Liver (tissue), 9 donors: Measurements from ENCODE around the gene ISCU. TPM values are rescaled to one million over a fixed set of nuclear protein-coding genes. Genes with fewer than 3 reads are reported as not detected.

ENCODE experiments used
- DNase-seq: peaks from one replicate; pipeline ENCODE4 v3.0.0-alpha.2; 2017; ENCODE audit warnings: low spot score
- H3K27ac ChIP-seq, 2 donors: one replicate each; pipeline ENCODE4 v1.7.0; 2013; ENCODE audit warnings: inconsistent platforms in 2 of 2, low read length in 2 of 2, control low read depth in 1 of 2, low read depth in 1 of 2, mild to moderate bottlenecking in 1 of 2
- H3K27me3 ChIP-seq, 4 donors: one replicate each; pipeline versions ENCODE4 v1.6.1 to v1.7.0; 2013; ENCODE audit warnings: low read length in 3 of 4, inconsistent platforms in 1 of 4, mild to moderate bottlenecking in 1 of 4, moderate library complexity in 1 of 4; ENCODE audit not compliant: control insufficient read depth in 4 of 4, insufficient read depth in 4 of 4
- H3K36me3 ChIP-seq, 4 donors: one replicate each; pipeline versions ENCODE4 v1.6.1 to v1.7.0; 2013; ENCODE audit warnings: low read length in 3 of 4, mild to moderate bottlenecking in 3 of 4, low read depth in 1 of 4, moderate library complexity in 1 of 4; ENCODE audit not compliant: control insufficient read depth in 4 of 4, insufficient read depth in 3 of 4
- H3K4me1 ChIP-seq, 4 donors: one replicate each; pipeline versions ENCODE4 v1.6.1 to v1.7.0; 2013; ENCODE audit warnings: low read length in 3 of 4, mild to moderate bottlenecking in 3 of 4, moderate library complexity in 1 of 4; ENCODE audit not compliant: control insufficient read depth in 4 of 4, insufficient read depth in 4 of 4
- H3K4me3 ChIP-seq, 3 donors: one replicate each; pipeline versions ENCODE4 v1.6.1 to v1.7.0; 2013; ENCODE audit warnings: low read length in 3 of 3, control low read depth in 1 of 3, low read depth in 1 of 3, mild to moderate bottlenecking in 1 of 3
- H3K9ac ChIP-seq, 2 donors: one replicate each; pipeline ENCODE4 v1.7.0; 2013; ENCODE audit warnings: low read length in 2 of 2, mild to moderate bottlenecking in 2 of 2, moderate library complexity in 2 of 2, control low read depth in 1 of 2, low read depth in 1 of 2
- H3K9me3 ChIP-seq, 4 donors: one replicate each; pipeline versions ENCODE4 v1.6.1 to v1.7.0; 2013; ENCODE audit warnings: low read length in 3 of 4; ENCODE audit not compliant: control insufficient read depth in 4 of 4
- ATF3 ChIP-seq: IDR thresholded peaks from 2 replicates; pipeline ENCODE4 v1.6.1; 2016; ENCODE audit warnings: antibody characterized with exemption
- CTCF ChIP-seq: fragments of 150-350 bp; IDR thresholded peaks from 2 replicates; pipeline ENCODE4 v1.5.1; 2017; ENCODE audit warnings: improper control_type of control experiment, low read depth, low read length; ENCODE audit not compliant: missing input control
- EGR1 ChIP-seq, 2 donors: IDR thresholded peaks; 2 replicates each; pipeline ENCODE4 v1.6.1; 2016 to 2018; ENCODE audit warnings: antibody characterized with exemption in 2 of 2, low read depth in 2 of 2
- FOXA1 ChIP-seq: IDR thresholded peaks from 2 replicates; pipeline ENCODE4 v1.6.1; 2016; ENCODE audit warnings: antibody characterized with exemption
- FOXA2 ChIP-seq: IDR thresholded peaks from 2 replicates; pipeline ENCODE4 v1.6.1; 2016; ENCODE audit warnings: antibody characterized with exemption
- GABPA ChIP-seq, 2 donors: IDR thresholded peaks in 1 of 2; conservative IDR thresholded peaks in 1 of 2; 2 replicates each; pipeline ENCODE4 v1.6.1; 2016; ENCODE audit warnings: antibody characterized with exemption in 2 of 2, mild to moderate bottlenecking in 1 of 2, moderate library complexity in 1 of 2
- HNF4A ChIP-seq, 2 donors: conservative IDR thresholded peaks; 2 replicates each; pipeline ENCODE4 v1.6.1; 2016; ENCODE audit warnings: antibody characterized with exemption in 2 of 2, mild to moderate bottlenecking in 2 of 2
- HNF4G ChIP-seq: IDR thresholded peaks from 2 replicates; pipeline ENCODE4 v1.6.1; 2016; ENCODE audit warnings: antibody characterized with exemption
- JUND ChIP-seq, 2 donors: IDR thresholded peaks; 2 replicates each; pipeline ENCODE4 v1.6.1; 2016; ENCODE audit warnings: antibody characterized with exemption in 2 of 2
- MAX ChIP-seq: IDR thresholded peaks from 2 replicates; pipeline ENCODE4 v1.6.1; 2016; ENCODE audit warnings: antibody characterized with exemption
- NR2F2 ChIP-seq: IDR thresholded peaks from 2 replicates; pipeline ENCODE4 v1.6.1; 2016; ENCODE audit warnings: antibody characterized with exemption
- REST ChIP-seq: IDR thresholded peaks from 2 replicates; pipeline ENCODE4 v1.6.1; 2016; ENCODE audit warnings: antibody characterized with exemption, mild to moderate bottlenecking
- SP1 ChIP-seq: IDR thresholded peaks from 2 replicates; pipeline ENCODE4 v1.6.1; 2018; ENCODE audit warnings: antibody characterized with exemption, mild to moderate bottlenecking
- TAF1 ChIP-seq: conservative IDR thresholded peaks from 2 replicates; pipeline ENCODE4 v1.6.1; 2016; ENCODE audit warnings: antibody characterized with exemption, mild to moderate bottlenecking
- YY1 ChIP-seq: IDR thresholded peaks from 2 replicates; pipeline ENCODE4 v1.6.1; 2016; ENCODE audit warnings: antibody characterized with exemption, mild to moderate bottlenecking
- ZBTB33 ChIP-seq: IDR thresholded peaks from 2 replicates; pipeline ENCODE4 v1.6.1; 2016; ENCODE audit warnings: antibody characterized with exemption
- WGBS: extraction: QIAGEN DNeasy Blood & Tissue Kit; methylation state at CpG from one replicate; pipeline ENCODE4 v1.1.7; 2013; 5-methylcytosine and 5-hydroxymethylcytosine counted together
- polyA plus RNA-seq, 2 donors: library from polyadenylated mRNA; stranded (reverse) in 1 of 2; unstranded in 1 of 2; fragments of 200-250 nt in 1 of 2; fragments of >200 nt in 1 of 2; fragmentation: Nextera tagmentation in 1 of 2; extraction: Ambion mirVana in 1 of 2; gene quantifications; one replicate each; pipeline versions ENCODE4 v1.2.1 to v1.2.3, GENCODE V29; 2013 to 2015
- total RNA-seq, 2 donors: library from RNA; depleted of rRNA; stranded (reverse); fragments of >200 nt; gene quantifications; one replicate each; pipeline ENCODE4 v1.2.3, GENCODE V29; 2014
- donor health status: healthy.
- donor health status: healthy.
- donor health status: healthy.
- donor health status: healthy.
- donor health status: healthy.

The ISCU gene
- total and polyA plus RNA-seq, 4 donors: 42.3 to 85.9 (median 63.8) TPM

GRCh38 chr12:108526482-108527165, 35.8 kb upstream of the ISCU start:
- 88% methylated on average over 10 of the region's 10 CpGs for WGBS
- H3K4me1 ChIP-seq: no peaks in the 10 kb centered on the region
- no peak for DNase-seq
- H3K36me3 ChIP-seq: peaks cover 12 to 83% (median 75%) of the 10 kb centered on the region in 4 donors
- H3K4me3 ChIP-seq: no peak overlapping the region
- TF ChIP-seq EGR1 (IDR thresholded peaks at IDR 0.05; ENCODE audit: low read depth in 2 of 2) (no peak), GABPA (IDR thresholded peaks at IDR 0.05 in 1 of 2, conservative IDR thresholded peaks at IDR 0.05 in 1 of 2) (no peak), FOXA2 (no peak), MAX (no peak), HNF4G (no peak), NR2F2 (no peak)
- H3K9ac ChIP-seq: no peak overlapping the region
- H3K27me3 ChIP-seq: no peaks in the 10 kb centered on the region
- no peak overlapping the region for H3K27ac ChIP-seq
- no peaks in the 10 kb centered on the region for H3K9me3 ChIP-seq

GRCh38 chr12:108527166-108527496, 35.3 kb upstream of the ISCU start:
- no peaks in the 10 kb centered on the region for H3K4me1 ChIP-seq
- TF ChIP-seq YY1 (no peak), GABPA (IDR thresholded peaks at IDR 0.05 in 1 of 2, conservative IDR thresholded peaks at IDR 0.05 in 1 of 2) (no peak), FOXA1 (no peak), JUND (IDR thresholded peaks at IDR 0.05) (no peak), ZBTB33 (no peak), HNF4A (conservative IDR thresholded peaks at IDR 0.05) (no peak), CTCF (no peak), REST (no peak), FOXA2 (no peak), NR2F2 (no peak), MAX (no peak), SP1 (no peak), ATF3 (no peak), TAF1 (no peak)
- peaks cover 13 to 83% (median 75%) of the 10 kb centered on the region in 4 donors for H3K36me3 ChIP-seq
- DNase-seq: no peak
- no peaks in the 10 kb centered on the region for H3K9me3 ChIP-seq
- H3K27ac ChIP-seq: no peak overlapping the region
- H3K27me3 ChIP-seq: no peaks in the 10 kb centered on the region
- no peak overlapping the region for H3K9ac ChIP-seq
- H3K4me3 ChIP-seq: no peak overlapping the region
- WGBS: 94% methylated on average over 6 of the region's 6 CpGs
